ENCODE results near the gene SETX. TPM values are rescaled to one million over a fixed set of nuclear protein-coding genes. Genes with fewer than 3 reads are reported as not detected.

Gene SETX
- total RNA-seq, 1 donor from 2014 or later, result 59.3 TPM

- Histone ChIP-seq H3K4me3 (no peak overlapping the region), H3K4me1 (no peaks in the 10 kb centered on the region), H3K27ac (no peak overlapping the region), H3K9me3 (no peaks in the 10 kb centered on the region), H3K36me3 (no peaks in the 10 kb centered on the region), H3K27me3 (ENCODE audit: low read depth) (peaks cover 30% of the 10 kb centered on the region)
- no peak for DNase-seq
- intact Hi-C loops (cut with DNase I), result no loop called here
- TF ChIP-seq, protein P1, sequence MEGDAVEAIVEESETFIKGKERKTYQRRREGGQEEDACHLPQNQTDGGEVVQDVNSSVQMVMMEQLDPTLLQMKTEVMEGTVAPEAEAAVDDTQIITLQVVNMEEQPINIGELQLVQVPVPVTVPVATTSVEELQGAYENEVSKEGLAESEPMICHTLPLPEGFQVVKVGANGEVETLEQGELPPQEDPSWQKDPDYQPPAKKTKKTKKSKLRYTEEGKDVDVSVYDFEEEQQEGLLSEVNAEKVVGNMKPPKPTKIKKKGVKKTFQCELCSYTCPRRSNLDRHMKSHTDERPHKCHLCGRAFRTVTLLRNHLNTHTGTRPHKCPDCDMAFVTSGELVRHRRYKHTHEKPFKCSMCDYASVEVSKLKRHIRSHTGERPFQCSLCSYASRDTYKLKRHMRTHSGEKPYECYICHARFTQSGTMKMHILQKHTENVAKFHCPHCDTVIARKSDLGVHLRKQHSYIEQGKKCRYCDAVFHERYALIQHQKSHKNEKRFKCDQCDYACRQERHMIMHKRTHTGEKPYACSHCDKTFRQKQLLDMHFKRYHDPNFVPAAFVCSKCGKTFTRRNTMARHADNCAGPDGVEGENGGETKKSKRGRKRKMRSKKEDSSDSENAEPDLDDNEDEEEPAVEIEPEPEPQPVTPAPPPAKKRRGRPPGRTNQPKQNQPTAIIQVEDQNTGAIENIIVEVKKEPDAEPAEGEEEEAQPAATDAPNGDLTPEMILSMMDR (IDR thresholded peaks at IDR 0.05), result no peak
- ATAC-seq, result no peak
Observed at GRCh38 chr9:132230605-132231004, 124.2 kb downstream of the SETX start.

DNA sequence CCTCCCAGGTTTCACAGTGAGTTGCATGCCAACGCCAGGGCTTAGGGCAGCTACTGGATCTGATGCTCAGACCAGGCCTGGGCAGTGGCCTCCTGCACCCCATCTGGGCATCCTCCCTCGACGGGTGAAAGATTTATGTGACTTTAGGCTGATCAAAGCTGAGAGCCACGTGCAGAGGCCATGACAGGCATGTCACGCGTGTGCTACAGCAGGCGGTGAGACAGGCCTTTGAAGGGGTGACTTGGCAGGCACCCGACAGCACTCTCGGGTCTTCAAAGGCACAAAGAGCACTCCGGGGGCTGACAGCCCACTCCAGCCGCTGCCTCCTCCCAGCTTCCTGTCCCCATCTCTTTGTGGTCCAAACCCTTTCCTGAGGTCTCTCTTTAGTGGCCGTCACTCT lies 126.7 kb downstream of the SETX start:
- no peak overlapping the region for H3K4me3 ChIP-seq
- TF ChIP-seq, protein P1 (IDR thresholded peaks at IDR 0.05), result no peak
- no peak overlapping the region for H3K27ac ChIP-seq
- ATAC-seq (no peak), DNase-seq (no peak)
- peaks cover 30% of the 10 kb centered on the region for H3K27me3 ChIP-seq (ENCODE audit: low read depth)
- H3K36me3 ChIP-seq, result no peaks in the 10 kb centered on the region
- no peaks in the 10 kb centered on the region for H3K4me1 ChIP-seq
- intact Hi-C loops (cut with DNase I), result no loop called here
- no peaks in the 10 kb centered on the region for H3K9me3 ChIP-seq

DNA sequence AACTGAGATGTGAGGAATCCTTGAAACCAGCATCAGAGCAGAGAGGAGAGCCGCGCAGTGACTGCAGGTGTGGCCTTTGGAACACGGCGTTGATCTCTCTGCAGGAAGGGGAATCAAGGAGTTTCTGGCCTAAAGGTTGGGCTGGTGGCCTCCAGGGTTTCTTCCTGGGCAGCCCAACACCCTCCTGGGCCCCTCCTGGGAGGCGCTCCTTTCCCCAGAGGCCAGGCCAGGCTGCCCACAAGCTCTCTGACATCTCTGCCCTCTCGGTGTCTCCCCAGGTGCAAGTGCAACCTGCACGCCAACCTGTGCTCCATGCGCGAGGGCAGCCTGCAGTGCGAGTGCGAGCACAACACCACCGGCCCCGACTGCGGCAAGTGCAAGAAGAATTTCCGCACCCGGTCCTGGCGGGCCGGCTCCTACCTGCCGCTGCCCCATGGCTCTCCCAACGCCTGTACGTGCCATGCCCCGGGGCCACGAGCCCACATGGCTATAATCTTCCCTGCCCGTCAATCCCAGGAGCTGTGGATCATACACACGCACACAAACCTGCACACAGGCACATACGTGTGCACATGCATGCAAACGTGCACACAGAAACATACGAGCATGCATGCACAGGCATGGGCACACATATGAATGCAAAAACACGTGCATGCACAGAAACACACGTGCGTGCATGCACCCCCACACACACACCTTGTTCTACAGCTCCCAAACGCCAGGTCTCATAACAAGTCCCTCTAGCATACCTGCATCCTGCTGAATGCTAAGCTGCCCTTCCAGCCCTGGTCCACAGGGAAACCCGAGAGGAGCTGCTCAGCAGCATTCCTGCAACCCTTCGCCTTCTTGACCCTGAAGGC lies 128.0 kb downstream of the SETX start:
- H3K27me3 ChIP-seq (ENCODE audit: low read depth), result peaks cover 23% of the 10 kb centered on the region

GRCh38 chr9:132224645-132225044 lies 130.1 kb downstream of the SETX start:
- no peaks in the 10 kb centered on the region for H3K4me1 ChIP-seq
- H3K4me3 ChIP-seq, result no peak overlapping the region
- intact Hi-C loops (cut with DNase I), result no loop called here
- no peaks in the 10 kb centered on the region for H3K9me3 ChIP-seq
- peaks cover 12% of the 10 kb centered on the region for H3K27me3 ChIP-seq (ENCODE audit: low read depth)
- ATAC-seq, result no peak
- no peaks in the 10 kb centered on the region for H3K36me3 ChIP-seq
- no peak overlapping the region for H3K27ac ChIP-seq
- no peak for DNase-seq
- TF ChIP-seq, protein P1 (IDR thresholded peaks at IDR 0.05), result no peak

More for the DNA sequence above, 128.0 kb downstream of the SETX start:
- no peak overlapping the region for H3K4me3 ChIP-seq
- no peaks in the 10 kb centered on the region for H3K4me1 ChIP-seq
- DNase-seq, result no peak
- H3K36me3 ChIP-seq, result no peaks in the 10 kb centered on the region
- no peaks in the 10 kb centered on the region for H3K9me3 ChIP-seq
- H3K27ac ChIP-seq, result no peak overlapping the region
- intact Hi-C loops (cut with DNase I), result no loop called here
- no peak for ATAC-seq
- TF ChIP-seq, protein P1 (IDR thresholded peaks at IDR 0.05), result no peak

DNA sequence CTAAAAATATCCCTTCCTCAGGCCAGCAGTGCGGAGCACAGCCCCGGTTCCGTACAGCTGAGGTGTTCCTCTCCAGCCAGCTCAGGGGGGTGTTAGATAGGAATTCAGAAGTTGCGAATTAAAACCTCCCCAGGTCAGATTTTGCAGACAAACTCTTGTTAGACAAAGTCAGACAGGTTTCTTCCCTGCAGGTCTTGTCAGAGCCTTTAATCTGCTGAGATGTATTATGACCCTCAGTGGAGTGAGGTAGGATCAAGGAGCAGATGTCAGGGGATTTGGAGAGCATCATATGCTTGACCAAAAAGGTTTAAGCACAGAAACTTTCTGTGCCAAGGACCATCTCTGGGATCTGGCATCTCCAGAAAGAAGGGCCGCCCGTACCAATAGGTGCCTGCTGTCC lies 132.8 kb downstream of the SETX start:
- Histone ChIP-seq H3K4me1 (no peaks in the 10 kb centered on the region), H3K36me3 (no peaks in the 10 kb centered on the region), H3K9me3 (no peaks in the 10 kb centered on the region), H3K27me3 (ENCODE audit: low read depth) (peaks cover 5% of the 10 kb centered on the region), H3K27ac (no peak overlapping the region), H3K4me3 (no peak overlapping the region)
- DNase-seq (no peak), ATAC-seq (no peak)
- TF ChIP-seq, protein P1 (IDR thresholded peaks at IDR 0.05), result no peak
- intact Hi-C loops (cut with DNase I), result no loop called here

Data from lower lobe of right lung (tissue), 2 donors.